GM19397 (cell line): ENCODE data around the gene DNAJC15.
"Not testable (repeated sequence)": the region's sequence is repeated elsewhere in the genome, so short reads cannot be mapped to it uniquely, and the experiment has no call there.

ENCODE experiments used
- ATAC-seq: cut with Tn5 transposase; IDR thresholded peaks from one replicate; pipeline ENCODE4 v1.9.1; 2021; ENCODE audit warnings: mild to moderate bottlenecking, moderate library complexity; ENCODE audit not compliant: unreplicated experiment

The DNAJC15 gene

GRCh38 chr13:43042410-43042921 is 19.1 kb downstream of the DNAJC15 start:
- no peak for ATAC-seq

DNA sequence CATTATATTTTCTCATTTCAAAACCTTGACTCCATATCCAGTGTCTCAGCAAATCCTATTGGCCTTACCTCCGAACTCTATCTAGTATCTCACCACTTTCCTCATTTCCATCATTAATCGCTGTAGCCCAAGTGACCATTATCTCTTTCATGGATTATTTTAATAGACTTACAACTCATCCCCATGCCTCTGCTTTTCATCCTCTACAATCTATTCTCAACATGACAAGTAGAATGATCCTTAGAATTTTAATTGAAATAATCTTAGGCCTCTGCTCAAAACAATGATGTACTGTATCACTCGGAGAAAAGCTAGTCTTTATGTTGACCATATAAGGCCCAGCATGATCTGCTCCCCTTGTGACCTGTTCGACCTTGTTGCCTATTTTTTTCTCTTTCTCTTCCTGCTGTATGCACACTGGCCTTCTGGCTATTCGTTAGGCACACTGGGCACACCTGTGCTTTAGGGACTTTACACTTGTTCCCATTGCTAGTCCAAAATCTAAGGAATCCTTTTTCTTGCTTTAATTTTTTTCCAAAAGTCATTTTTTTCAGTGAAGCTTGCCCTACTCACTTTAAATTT is 21.4 kb downstream of the DNAJC15 start:
- ATAC-seq, result no peak

GRCh38 chr13:43045302-43045773 is 22.0 kb downstream of the DNAJC15 start:
- not testable (repeated sequence) for ATAC-seq

DNA sequence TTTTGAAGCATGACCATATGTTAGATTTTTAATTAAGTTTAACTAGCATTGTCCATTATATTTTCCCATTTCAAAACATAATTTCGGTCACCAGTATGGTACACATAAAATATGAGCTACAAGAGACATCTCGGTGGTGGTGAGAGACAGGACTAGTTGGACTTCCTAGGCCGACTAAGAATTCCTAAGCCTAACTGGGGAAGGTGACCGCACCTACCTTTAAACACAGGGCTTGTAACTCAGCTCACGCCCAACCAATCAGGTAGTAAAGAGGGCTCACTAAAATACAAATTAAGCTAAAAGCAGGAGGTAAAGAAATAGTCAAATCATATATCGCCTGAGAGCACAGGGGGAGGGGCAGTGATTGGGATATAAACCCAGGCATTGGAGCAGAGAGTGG is 22.9 kb downstream of the DNAJC15 start:
- ATAC-seq, result no peak

GRCh38 chr13:43054803-43055802 is 31.7 kb downstream of the DNAJC15 start:
- ATAC-seq, result no peak

DNA sequence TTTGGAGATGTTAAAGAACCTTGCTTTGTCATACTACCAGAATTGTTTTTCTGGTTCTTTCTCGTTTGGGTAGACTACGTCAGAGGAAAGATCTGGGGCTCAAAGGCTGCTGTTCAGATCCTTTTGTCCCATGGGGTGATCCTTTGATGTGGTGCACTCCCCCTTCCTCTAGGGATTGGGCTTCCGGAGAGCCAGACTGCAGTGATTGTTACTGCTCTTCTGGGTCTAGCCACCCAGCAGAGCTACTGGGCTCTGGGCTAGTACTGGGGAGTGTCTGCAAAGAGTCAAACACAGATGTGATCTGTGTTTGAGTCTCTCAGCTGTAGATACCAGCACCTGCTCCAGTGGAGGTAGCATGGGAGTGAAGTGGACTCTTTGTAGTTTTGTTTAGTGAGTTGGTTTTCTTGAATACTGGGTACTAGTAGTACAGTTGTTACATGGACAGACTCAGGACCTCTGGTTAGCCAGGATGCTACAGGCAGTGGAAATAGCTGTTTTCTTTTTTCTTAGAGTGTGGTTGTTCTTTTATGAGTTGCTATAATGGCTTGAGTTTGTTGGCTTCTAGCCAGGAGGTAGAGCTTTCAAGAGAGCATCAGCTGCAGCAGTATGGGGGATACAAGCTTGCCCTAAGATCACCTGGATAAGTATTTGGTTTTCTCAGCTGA is 34.4 kb downstream of the DNAJC15 start:
- peak; percentile 71 for ATAC-seq

DNA sequence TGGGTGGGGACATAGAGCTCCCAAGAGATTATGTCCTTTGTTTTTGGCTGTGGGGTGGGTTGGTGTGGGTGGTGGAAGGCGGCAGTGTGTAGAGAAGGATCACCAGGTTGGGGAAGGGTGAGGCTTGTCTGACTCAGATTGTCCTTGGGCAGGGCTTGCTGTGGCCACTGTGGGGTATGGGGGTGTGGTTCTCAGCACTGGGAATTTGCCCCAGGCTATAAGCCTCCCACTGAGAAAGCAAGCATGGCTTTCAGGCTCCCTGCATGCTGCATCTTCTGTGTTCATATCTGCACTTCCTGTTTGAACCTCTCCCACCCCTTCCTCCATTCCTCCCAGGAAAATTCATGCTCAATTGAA is 34.9 kb downstream of the DNAJC15 start:
- ATAC-seq, result peak; percentile 33

DNA sequence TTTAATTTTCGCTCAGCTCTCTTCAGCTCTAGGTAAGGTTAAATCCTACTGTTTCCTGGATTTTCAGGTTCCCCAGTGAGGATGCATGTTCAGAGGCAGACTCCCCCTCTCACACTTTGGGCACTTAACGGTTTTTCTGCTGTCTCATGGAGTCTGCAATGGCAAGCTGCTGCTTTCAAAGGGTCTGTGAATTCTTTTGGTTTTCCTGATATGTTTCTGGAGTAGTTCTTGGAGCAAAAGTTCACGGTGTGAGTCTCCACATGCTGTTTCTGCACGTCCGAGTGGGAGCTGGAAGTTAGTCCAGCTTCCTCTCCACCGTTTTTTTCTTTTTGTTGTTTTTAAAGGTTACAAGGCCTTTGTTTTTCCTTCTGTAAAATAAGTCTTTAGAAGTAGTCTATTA is 35.4 kb downstream of the DNAJC15 start:
- no peak for ATAC-seq

DNA sequence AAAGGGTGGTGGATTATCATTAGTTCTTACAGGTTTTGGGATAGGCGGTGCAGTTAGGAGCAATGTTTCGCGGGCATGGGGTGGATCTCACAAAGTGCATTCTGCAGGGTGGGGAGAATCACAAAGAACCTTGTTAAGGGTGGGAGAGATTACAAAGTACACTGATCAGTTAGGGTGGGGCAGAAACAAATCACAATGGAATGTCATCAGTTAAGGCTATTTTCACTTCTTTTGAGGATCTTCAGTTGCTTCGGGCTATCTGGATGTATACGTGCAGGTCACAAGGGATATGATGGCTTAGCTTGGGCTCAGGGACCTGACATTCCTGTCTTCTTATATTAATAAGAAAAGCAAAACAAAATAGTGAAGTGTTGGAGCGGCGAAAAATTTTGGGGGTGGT is 36.4 kb downstream of the DNAJC15 start:
- not testable (repeated sequence) for ATAC-seq

DNA sequence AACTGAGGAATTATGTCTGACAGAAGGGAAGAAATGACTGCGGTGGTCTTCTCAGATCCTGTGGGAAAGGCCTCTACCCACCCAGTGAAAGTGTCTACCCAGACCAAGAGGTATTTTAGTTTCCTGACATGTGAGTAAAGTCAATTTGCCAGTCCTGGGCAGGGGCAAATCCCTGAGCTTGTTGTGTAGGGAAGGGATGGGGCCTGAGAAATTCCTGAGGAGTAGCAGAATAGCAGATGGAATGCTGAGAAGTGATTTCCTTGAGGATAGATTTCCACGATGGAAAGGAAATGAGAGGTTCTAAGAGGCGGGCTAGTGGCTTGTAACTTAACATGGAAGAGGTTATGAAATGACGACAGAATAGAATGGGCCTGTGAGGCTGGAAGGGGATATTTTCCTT is 37.4 kb downstream of the DNAJC15 start:
- ATAC-seq, result not testable (repeated sequence)

DNA sequence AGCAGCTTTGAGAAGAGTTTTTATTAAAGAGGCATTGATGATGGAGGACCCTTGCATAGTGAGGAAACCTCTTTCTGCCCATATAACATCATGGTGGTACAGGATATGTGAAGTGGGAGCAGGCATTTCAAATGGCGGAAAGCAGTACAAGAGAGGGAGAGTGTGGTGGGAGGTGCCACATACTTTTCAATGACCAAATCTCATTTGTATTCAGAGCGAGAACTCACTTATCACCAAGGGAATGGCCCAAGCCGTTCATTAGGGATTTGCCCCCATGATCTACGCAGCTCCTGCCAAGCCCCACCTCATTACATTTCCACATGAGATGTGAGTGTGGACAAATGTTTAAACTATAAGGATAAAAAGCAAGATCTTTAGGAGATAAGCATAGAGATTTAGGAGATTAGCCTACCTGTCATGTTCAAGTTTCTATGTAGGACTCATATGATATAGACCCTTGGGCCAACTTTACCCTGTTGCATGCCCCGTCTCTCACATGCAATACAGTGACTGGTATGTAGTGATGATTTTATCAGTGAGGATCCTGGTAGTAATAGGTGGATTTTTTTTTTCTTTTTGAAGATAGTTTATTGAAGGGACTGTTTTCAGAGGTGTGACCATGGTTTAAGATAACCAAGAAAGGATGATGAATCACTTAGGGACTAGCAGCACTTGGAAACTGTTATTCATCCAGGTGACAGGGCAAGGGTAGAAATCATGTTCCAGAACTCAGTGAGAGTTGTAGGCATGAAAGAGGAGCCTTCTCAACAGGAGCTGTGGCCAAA is 38.3 kb downstream of the DNAJC15 start:
- ATAC-seq, result no peak

DNA sequence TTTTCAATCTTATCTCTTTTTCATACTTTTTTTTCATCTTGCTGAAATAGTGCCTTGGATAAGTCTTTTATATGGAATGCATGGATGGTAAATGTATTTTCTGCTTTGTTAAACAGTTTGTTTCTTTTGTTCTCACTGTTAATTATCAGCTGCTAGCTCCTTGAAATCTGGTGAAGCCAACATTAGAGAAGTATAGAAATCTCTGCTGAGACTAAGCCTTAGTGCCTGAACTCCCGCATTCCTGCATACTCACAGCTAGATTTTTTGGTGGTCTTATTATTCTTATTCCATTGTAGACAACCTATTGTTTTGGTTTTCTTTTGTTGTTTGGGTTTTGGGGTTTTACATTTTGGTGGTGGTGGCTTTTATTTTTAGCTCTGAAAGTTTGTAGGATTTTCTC is 48.4 kb downstream of the DNAJC15 start:
- ATAC-seq, result no peak

DNA sequence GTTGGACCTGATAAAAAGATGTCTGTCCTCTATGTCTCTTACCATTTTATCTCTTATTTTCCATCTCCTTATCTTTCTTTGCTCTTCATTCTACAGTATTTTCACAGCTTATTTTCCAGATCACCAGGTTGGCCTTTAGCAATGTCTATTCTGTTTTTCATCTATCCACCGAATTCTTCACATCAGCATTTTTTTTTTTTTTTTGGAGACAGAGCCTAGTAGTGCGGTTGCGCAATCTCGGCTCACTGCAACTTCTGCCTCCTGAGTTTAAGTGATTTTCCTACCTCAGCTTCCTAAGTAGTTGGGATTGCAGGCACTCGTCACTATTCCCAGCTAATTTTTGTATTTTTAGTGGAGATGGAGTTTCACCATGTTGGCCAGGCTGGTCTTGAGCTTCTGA is 49.0 kb downstream of the DNAJC15 start:
- no peak for ATAC-seq

DNA sequence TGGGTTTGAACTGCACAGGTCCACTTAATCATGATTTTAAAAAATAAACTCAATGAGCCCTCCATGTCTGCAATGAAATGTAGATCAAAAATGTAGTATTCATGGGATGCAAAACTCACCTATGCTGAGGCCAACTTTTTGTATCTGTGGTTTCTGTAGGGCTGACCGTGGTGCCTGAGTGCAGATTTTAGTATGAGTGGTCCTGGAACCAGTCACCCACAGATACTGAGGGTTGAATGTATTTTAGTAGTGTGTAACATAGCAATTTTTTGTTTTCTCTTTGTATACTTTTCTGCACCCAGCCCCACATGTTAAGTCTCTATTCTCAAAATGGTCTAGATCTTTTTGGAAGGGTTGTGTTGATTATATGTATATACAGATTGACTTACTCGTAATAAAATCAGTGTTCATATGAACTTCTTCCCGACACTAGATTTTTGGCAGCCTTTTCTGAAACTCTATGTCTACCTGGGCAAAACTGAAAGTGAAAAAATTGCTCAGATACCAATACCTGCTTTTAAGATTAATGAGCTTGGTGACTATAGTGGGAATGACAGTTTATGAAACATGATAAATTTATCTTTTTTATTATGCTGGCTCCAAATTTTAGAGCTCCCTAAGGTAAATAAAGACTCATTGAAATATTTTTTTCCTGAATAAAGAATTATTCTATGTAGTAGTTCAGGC is 51.6 kb downstream of the DNAJC15 start:
- ATAC-seq, result peak; percentile 77

GRCh38 chr13:43075511-43075902 is 52.1 kb downstream of the DNAJC15 start:
- not testable (repeated sequence) for ATAC-seq

GRCh38 chr13:43077046-43077445 is 53.7 kb downstream of the DNAJC15 start:
- ATAC-seq, result no peak

DNA sequence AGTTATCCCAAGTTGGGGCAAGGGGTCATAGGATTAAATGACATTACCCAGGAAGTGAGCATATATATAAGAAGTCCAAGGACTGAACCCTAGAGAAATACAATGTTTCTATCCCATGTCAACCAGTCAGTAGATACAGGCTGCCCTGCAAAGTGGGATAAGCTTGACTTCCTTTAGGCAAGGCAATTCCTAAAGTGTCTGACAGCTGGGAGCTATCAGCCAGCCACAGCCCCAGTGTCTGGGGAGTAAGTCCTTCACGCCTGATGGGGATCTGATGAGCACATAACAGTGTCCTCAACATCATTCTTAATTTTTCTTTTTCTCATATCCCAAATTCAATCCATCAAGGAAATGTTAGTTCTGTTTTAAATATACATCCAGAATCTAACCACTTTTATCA is 54.1 kb downstream of the DNAJC15 start:
- no peak for ATAC-seq

- no peak for ATAC-seq
These were observed 54.5 kb downstream of the DNAJC15 start for GRCh38 chr13:43077906-43078305.

GRCh38 chr13:43078399-43078798 is 55.0 kb downstream of the DNAJC15 start:
- ATAC-seq, result no peak

- ATAC-seq, result no peak
These were observed 56.1 kb downstream of the DNAJC15 start for GRCh38 chr13:43079392-43079931.
